ENCODE results near the gene TSHZ2.
"Not testable (repeated sequence)": the region's sequence is repeated elsewhere in the genome, so short reads cannot be mapped to it uniquely, and the experiment has no call there.

The TSHZ2 gene

DNA sequence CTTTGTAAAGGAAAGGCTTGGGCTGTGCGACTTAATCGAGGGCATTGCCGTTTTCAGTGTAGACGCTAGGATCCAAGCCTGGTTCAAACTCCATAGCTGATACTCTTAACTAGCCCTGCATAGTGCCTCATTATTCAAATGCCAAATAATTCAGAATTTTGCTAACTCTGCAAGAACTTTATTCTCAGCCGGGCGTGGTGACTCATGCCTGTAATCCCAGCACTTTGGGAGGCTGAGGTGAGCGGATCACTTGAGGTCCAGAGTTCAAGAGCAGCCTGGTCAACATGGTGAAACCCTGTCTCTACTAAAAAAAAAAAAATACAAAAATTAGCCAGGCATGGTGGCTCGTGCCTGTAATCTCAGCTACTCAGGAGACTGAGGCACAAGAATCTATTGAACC is 394.8 kb downstream of the TSHZ2 start:
- DNase-seq: not testable (repeated sequence)

DNA sequence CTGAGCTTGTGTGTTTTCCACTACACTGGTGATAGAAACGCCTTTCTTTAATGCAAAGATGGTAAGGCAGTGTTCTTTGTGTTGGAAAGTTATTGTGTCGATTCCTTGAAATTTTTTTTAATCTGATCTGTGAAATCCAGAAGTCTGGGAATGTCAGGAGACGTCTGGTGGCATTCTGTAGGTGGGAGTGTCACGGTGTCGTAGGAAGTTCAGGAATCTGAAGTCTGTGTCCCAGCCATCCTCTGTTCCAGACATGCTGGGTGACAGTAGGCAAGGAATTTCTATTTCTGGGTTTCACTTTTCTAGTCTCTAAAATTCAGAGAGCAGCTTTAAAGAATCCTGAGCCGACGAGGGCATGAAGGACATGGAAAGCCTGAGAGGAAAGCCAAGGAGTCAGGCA is 397.7 kb downstream of the TSHZ2 start:
- no peak for DNase-seq

DNA sequence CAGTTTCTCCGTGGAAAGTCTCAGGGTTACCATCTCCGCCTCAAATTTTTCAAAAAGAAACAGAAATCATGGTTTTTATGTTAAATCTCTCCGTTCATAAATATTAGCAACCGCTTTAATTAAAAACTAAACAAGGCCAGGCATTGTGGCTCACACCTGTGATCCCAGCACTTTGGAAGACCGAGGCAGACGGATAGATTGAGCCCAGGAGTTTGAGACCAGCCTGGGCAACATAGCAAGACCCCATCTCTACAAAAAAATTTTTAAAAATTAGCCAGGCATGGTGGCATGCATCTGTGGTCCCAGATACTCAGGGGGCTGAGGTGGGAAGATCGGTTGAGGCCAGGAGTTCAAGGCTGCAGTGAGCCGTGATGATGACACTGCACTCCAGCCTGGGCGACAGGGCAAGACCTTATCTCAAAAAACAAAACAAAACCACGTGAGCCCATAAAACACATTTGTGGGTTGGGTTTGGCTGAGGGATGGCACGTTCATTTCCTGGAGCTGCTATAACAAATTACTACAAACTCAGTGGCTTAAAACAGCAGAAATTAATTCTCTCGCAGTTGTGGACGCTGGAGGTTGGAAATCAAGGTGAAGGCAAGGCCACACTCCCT is 398.3 kb downstream of the TSHZ2 start:
- no peak for DNase-seq

DNA sequence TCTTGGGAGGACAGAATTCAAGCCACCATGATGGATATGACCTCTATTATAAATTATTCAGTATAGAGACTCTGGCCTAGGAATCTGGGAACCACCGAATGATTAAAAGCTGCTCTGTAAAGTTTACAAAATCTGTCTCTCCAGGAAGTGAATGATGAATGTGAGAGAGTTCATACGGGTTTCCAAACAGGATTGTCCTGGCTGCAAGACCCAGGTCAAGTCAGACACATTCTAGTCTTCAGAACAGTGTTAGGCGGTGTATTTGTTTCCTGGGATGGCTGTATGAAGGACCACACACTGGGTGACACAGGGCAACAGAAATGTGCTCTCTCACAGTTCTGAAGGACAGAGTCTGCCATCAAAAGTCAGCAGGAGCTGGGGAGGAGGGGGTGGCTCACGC is 399.1 kb downstream of the TSHZ2 start:
- DNase-seq: no peak

DNA sequence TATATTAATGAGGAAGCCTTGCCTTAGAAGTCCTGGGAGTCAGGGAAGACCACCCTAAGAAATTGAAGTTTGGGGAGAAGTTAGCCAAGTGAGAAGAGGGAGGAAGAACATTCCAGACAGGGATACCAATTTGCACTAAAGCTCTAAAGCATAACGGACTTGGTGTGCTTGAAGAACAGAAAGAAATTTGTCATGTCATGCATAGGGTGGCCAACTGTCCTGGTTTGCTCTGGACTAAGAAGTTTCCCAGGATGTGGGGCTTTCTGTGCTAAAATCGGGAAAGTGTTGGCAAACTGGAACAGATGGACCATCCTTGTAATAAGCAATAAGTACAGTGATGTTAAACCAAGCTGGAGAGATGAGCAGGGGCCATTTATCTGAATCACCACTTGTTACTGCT is 403.9 kb downstream of the TSHZ2 start:
- DNase-seq: no peak

DNA sequence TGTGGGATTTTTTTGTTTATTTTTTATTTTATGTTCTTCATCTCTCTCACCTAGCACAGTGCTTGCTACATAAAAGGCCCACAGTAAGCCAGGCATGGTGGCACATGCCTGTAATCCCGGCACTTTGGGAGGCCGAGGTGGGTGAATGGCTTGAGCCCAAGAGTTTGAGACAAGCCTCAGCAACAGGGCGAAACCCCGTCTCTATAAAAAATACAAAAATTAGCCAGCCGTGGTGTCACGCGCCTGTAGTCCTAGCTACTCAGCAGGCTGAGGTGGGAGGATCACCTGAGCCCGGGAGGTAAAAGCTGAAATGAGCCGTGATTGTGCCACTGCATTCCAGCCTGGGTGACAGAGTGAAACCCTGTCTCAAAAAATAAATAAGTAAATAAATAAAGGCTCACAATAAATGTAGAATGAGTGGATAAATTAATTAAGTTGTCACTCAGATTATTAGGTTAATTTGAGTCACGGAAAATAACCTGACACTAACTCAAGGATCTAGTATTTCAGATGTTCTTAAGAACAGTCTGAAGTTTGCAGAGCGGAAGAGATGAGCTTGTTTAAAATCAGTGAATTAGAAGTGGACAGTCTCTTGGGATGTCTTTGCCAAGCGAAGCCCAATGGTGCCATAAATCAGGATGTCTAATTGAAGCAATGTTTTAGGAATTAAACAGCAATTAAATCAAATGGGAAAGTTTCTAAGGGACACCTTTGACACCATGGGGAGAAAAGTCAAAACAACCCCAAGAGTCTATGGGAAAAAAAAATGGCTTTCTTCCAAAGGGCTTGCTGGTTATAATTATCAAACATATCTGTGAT is 407.1 kb downstream of the TSHZ2 start:
- DNase-seq: no peak

DNA sequence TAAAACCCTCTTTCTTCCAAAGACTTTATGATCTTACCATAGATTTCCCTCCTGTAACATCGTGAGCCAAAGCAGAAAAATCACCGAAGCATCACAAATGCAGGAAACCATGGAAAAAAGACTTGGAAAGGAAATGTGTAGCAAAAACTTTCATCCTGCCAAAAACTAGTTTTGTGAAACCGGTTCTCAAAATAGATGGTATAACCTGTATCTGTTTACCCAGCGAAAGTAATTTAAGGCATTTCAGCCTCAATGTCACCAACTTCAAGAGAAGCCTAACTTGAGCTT is 407.6 kb downstream of the TSHZ2 start:
- DNase-seq: no peak

DNA sequence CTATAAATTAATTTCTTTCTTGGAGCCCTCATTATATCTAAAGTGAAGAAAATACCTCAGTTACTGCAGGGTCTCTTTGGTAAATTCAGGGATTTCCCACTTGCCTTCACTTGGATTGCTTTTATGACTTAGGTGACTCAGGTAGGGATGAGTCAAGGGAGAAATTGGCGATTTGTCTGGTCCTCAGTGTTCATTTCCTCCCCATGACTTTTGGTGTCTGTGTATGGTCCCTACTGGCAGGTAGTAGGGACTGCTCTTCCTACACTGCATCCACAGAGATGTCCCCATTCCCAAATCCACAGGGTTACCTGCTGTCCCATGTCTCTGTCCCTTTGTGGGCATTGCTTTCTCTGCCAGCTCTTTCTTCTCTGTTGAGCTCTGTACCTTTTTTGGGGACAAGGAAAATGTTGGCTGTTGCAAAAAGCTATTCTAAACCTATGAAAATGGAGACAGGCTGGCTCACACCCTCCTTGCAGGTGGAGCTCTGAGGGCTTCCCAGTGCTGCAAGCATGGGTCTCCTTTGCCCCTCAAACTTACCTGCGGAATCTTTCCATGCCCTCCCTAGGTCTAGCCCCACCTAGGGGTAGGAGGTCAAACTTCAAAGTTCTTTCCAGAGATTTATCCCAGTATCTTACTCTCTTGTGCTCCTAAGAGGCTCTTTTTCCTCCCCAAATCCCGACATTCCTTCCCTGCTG is 409.6 kb downstream of the TSHZ2 start:
- DNase-seq: no peak

DNA sequence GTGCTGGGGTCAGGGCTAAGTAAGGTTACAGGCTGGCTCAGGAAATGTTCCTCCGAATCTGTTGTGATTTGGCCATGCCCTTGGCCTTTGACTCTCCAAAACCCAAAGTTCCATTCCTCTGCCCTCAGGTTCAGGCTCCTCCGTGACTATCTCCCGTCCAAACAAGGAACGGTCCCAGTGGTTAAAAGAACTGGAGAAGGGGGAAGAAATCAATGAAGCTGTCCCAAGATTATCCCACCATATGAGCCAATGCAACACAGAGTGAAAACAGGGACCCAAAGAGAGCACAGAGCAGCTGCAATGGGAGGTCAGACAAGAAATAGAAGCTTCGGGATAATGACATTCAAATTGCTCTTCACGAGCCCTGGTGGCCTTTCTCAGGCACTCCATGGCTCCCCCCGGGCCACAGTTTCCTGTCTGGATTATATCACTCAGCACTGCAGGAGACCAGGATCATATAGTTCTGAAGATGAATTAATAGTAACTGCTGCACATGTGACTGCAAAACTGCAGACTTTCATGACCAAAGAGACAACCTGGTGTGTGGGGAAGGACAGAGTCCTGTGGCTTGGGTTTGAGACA is 410.2 kb downstream of the TSHZ2 start:
- no peak for DNase-seq

DNA sequence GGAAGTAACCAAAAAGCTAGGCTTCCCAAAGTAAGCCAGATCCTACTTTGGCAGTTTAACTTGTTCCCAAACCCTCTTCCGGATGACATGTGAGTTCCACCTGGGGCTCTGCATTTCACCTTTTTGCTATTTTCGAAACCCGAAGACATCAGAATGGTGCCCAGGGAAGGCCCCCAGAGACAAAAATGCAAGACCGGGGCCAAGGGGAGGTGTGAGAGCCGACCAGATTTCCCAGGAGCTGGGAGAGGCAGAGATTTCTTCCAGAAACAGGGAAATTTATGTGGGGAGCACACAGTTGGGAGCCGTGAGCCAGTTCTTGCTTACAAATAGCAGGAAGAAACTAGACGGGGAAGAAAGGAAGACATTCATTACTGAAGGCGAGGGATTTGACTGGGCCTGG is 411.8 kb downstream of the TSHZ2 start:
- DNase-seq: no peak

DNA sequence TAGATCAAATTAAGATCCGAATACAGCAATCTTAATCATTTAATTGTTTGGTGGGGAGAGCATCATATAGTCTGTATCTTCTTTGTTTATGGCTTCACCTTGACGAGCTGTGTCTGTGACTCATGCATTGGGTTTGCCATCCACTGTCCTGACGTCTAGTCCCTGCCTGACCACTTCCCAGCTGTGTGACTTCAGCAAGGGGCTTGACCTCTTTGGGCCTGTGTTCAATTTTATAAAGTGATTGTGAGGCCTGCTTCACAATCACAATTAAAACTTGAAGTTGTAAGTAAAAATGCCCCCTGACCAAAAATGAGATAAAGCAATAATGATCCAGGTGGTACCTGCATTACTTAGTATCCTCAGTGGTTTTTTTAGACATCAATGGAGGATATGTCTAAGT is 412.2 kb downstream of the TSHZ2 start:
- no peak for DNase-seq

DNA sequence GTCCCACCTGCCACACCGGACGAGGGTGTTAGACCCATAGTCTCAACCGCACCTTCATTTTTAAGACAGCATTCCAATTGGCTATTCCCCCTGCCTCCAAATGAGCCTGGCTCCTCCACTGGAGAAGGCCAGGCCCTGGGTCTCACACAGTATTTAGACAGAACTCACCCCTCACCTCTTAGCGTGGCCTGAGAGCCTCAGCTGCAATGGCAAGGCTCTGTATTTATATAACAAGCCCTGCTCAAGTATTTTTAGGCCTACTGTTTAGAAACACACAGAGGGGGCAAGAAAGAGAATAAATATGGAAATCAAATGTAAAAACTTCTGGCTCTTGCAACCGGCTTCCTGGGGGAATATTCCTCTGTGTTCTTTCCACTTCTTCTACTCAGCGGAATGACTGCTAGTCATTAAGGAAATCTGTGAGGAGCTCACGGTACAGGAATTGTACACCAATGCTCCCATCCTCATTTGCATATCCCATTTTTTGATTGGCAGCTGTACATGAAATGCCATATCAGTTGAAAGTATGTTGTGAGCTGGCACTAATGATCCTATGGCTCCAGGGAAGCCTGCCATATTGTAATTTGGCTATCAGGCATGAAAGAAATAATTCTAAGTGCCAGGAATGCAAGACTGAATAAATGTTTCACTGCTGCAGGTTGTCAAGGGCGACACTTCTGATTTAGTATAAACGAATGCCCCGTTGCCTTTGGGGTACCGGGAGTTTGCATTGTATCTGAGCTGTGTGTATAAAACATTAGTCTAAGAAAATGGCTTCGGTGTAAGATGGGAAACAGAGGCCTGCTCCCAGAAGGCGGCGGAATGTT is 414.0 kb downstream of the TSHZ2 start:
- DNase-seq: no peak

DNA sequence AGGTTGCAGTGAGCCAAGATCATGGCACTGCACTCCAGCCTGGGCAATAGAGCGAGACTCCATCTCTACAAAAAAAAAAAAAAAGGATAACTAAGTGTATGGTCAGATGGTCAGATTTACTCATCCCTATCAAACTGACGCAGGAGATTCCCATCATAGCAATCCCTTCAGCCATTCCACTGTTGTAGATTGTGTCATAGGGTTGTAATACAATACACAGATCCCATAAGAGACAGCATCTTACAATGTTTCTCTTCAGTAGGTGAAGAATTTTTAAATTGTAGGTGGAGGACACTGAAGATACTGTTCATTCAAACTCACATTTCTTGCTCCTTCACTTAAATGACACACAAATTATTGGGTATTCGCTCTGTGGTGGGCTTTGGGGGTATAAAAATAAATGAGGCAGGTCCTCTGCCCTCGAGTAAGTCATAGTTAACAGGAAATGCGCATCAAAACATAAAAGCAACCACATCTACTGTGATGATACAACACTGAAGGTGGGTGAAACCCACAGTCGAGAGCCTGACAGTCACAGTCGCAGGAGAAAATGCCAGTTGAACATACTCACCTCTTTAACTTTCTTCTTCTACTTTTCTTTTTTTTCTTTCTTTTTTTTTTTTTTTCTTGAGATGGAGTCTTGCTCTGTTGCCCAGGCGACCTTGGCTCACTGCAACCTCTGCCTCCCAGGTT is 416.0 kb downstream of the TSHZ2 start:
- DNase-seq: no peak

DNA sequence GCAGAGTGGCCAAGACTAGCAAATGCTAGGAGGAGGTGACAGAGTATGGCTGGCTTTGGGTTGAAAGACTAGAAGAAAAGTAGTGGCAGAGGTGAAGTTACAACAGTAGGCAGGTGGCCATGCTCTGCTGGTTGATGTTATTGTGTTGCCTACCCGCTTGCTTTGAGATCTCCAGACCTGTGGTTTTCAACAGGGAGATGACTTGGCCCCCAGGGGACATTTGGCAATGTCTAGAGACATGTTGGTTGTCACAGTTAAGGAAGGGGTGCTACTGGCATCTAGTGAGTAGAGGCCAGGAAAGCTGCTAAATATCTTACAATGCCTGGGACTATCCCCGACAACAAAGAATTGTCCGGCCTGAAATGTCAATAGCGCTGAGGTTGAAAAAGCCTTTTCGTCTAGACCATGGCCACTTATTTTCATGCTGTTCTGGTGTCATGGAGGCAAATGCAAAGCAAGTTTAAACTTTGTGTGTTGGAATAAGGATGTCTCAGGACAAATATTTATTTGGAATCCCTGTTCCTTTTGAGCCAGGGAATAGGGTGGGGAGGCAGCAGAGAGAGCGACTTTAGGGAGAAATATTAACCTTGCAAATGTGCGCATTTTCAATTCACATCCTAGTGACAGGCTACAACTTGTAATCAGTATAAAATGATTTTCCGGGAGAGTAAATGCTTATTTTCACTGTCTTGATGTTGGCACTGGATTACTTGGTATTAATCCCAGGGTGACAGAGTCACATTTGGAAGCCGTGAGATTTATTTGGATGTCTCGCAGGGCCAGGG is 417.6 kb downstream of the TSHZ2 start:
- no peak for DNase-seq

DNA sequence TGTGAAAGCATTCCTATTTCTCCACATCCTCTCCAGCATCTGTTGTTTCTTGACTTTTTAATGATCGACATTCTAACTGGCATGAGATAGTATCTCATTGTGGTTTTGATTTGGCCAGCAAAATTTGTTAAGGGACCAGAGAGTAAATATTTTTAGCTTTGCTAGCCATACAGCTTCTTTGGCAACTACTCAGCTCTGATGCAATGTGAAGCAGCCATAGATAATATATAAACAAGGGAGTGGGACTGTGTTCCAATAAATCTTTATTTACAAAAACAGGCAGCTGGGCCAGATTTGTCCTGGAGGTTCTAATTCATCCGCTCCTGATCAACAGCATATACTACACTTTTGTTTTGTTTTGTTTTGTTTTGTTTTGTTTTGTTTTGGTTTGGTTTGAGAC is 418.6 kb downstream of the TSHZ2 start:
- DNase-seq: no peak

DNA sequence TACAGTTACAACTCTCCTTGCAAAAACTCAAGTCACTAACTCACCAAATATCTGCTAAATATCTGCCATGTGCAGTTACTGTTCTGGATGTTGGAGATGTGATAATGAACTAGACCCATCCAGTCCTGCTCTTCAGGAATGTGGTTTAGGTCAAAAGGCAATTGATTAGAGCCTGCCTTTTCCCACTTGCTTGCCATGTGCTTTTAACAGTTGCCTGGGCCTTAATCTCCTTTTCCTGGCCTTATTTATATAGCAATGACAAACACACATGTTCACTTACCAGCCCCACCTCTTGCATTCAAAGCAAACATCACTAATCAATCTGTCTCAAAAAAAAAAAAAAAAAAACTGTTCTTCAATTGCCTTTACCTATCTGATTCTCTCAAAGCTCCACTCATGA is 422.3 kb downstream of the TSHZ2 start:
- DNase-seq: no peak

DNA sequence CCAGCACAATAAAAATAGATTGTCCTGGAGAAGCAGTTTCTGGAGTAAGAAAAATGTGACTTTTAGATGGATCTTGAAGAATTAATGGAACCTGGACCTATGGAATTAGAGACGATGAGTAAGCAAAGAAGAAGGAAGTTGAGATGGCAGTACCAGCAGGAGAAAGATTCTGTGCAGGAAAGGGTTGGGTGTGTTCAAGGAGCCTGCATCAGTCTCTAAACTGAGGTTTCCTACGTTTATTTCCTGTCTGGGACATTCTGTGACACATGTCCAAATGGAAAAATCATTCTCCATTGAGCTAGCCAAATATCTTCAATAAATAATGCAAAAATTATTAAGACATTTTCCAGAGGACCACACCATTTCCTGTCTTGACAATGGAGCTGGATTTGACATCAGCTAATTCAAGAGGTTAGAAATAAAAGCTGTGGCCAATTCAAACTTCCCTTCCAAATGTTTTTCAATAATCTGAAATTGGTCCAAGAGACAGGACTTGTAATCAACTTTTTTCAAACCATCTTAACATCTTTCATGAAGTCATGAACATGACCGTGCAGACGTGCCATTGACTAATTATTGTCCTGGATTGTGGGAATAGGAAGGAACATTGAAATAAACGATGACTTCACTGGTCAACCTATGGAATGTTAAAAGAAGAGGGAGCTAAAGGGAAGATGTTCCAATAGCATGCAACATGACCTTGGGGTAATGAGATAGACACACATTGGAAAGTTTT is 423.2 kb downstream of the TSHZ2 start:
- DNase-seq: no peak

DNA sequence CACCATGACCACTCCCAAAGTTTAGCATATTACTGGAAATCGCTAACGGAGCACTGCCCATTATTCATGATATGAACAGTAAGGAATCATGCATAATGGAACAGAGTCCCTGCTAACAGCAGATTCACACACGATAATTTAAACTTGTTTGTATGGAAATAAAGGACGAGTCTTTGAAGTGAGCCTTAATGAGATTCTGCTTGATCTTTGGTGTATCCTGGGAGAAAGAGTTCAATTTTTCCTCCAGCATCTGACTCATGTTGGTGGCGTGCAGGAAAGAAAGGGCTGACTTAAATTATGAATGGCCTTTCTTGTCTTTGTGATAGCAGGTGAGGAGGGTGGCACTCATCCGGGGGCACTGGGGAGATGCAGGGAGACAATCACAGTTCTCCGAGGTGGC is 426.9 kb downstream of the TSHZ2 start:
- DNase-seq: no peak

DNA sequence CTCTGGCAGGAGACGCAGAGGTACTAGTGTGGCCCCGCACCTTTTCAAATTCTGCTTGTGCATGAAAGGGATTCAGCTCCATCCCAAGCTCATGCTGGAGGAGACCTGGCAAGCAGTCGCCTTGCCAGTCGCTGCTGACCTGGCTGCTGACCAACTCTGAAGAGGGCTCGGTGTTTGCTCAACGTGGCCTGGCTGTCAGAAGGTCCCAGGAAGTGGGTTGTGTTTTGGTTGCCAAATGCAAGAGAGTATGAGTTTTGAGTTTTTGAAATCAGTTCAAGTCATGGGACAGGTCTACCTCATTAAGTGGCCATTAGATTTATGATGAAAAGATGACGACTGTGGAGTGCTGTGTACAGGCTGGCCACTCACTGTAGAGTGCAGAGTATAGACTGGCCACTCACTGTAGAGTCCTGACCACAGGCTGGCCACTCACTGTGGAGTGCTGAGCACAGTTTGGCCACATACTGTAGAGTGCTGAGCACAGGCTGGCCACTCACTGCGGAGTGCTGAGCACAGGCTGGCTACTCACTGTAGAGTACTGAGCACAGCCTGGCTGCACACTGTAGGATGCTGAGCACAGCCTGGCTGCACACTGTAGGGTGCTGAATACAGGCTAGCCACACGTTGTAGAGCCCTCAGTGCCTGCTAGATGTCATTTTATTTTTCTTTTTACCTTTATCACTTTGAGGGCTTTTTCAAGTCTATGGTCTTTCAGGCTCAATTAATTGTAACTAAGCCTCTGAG is 427.6 kb downstream of the TSHZ2 start:
- no peak for DNase-seq
